HG03460 (cell line): Measurements from ENCODE around the gene CCT7.

Experiments used
- ATAC-seq: cut with Tn5 transposase; IDR thresholded peaks from one replicate; pipeline ENCODE4 v1.9.1; 2021; ENCODE audit not compliant: unreplicated experiment

The CCT7 gene

GRCh38 chr2:73292316-73292905 lies 58.3 kb downstream of the CCT7 start:
- ATAC-seq = no peak

GRCh38 chr2:73292906-73293533 lies 58.9 kb downstream of the CCT7 start:
- peak; percentile 2 for ATAC-seq

- peak; percentile 84 for ATAC-seq
Measured at GRCh38 chr2:73293534-73294171, 59.5 kb downstream of the CCT7 start, which contains the start of gene EGR4. EGR4 (minus strand) TSS chr2:73293548; CDS start chr2:73293317, 231 bp downstream.

- ATAC-seq = no peak
Measured at GRCh38 chr2:73294239-73294638, 60.1 kb downstream of the CCT7 start.

GRCh38 chr2:73295751-73296400 lies 61.8 kb downstream of the CCT7 start:
- no peak for ATAC-seq

GRCh38 chr2:73297151-73297559 lies 63.0 kb downstream of the CCT7 start:
- no peak for ATAC-seq

- no peak for ATAC-seq
Measured at GRCh38 chr2:73297586-73297985, 63.5 kb downstream of the CCT7 start.

- ATAC-seq = no peak
Measured at GRCh38 chr2:73300926-73301325, 66.8 kb downstream of the CCT7 start.

- ATAC-seq = no peak
Measured at GRCh38 chr2:73301636-73302035, 67.5 kb downstream of the CCT7 start.
